Measurements from ENCODE around the gene NDUFB10.

DNA sequence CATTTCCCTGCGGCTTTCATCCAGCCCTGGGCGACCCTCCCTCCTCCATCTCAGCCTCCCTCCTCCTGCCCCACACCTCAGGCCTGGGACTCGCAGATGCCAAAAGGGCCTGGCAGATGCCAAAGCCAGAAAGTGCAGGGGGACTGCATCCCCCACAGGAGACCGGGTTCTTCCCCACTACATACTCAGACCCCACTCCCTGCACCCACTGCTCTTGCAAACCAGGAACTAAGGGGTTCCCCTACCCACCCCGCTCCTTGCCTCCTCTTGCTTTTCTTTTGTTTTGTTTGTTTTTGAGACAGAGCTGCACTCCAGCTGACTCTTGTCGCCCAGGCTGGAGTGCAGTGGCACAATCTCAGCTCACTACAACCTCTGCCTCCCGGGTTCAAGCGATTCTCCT, 44.4 kb upstream of the NDUFB10 start:
- TF ChIP-seq POLR2AphosphoS5 (IDR thresholded peaks at IDR 0.05; ENCODE audit: low read depth): no peak
- TF ChIP-seq, protein P1, sequence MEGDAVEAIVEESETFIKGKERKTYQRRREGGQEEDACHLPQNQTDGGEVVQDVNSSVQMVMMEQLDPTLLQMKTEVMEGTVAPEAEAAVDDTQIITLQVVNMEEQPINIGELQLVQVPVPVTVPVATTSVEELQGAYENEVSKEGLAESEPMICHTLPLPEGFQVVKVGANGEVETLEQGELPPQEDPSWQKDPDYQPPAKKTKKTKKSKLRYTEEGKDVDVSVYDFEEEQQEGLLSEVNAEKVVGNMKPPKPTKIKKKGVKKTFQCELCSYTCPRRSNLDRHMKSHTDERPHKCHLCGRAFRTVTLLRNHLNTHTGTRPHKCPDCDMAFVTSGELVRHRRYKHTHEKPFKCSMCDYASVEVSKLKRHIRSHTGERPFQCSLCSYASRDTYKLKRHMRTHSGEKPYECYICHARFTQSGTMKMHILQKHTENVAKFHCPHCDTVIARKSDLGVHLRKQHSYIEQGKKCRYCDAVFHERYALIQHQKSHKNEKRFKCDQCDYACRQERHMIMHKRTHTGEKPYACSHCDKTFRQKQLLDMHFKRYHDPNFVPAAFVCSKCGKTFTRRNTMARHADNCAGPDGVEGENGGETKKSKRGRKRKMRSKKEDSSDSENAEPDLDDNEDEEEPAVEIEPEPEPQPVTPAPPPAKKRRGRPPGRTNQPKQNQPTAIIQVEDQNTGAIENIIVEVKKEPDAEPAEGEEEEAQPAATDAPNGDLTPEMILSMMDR (conservative IDR thresholded peaks at IDR 0.05; ENCODE audit: low read depth in 2 of 2): no peak
- no peak for TF ChIP-seq STAT1 (IDR thresholded peaks at IDR 0.05; ENCODE audit: unreplicated experiment)
- no peak for TF ChIP-seq JUNB (IDR thresholded peaks at IDR 0.05; ENCODE audit: unreplicated experiment)
- TF ChIP-seq CREB1 (CRISPR knock-in tag; IDR thresholded peaks at IDR 0.05; ENCODE audit: low read depth): no peak
